Measurements from ENCODE around the gene FLOT1. TPM values are rescaled to one million over a fixed set of nuclear protein-coding genes. Genes with fewer than 3 reads are reported as not detected.

Gene FLOT1
- total and polyA plus RNA-seq, 2 of the 13 experiments (the other 11 are each of a cell fraction or from before 2014, with no cell fraction given), result 82.3 to 130 TPM

- peak; percentile 91 for TF ChIP-seq ZBTB2 (CRISPR knock-in tag; IDR thresholded peaks at IDR 0.05; ENCODE audit: low read depth)
- peak; percentile 98 for TF ChIP-seq ZHX2 (IDR thresholded peaks at IDR 0.05; ENCODE audit: low read depth)
- TF ChIP-seq ZHX2 (CRISPR knock-in tag; IDR thresholded peaks at IDR 0.05; ENCODE audit: borderline replicate concordance), result no peak
- TF ChIP-seq SETDB1 (CRISPR knock-in tag; IDR thresholded peaks at IDR 0.05; ENCODE audit: borderline replicate concordance), result no peak
- peak; percentile 69; the same call in 1 of the 2 replicates for TF ChIP-seq DDIT3 (CRISPR knock-in tag; IDR thresholded peaks at IDR 0.05)
- TF ChIP-seq, protein P1, sequence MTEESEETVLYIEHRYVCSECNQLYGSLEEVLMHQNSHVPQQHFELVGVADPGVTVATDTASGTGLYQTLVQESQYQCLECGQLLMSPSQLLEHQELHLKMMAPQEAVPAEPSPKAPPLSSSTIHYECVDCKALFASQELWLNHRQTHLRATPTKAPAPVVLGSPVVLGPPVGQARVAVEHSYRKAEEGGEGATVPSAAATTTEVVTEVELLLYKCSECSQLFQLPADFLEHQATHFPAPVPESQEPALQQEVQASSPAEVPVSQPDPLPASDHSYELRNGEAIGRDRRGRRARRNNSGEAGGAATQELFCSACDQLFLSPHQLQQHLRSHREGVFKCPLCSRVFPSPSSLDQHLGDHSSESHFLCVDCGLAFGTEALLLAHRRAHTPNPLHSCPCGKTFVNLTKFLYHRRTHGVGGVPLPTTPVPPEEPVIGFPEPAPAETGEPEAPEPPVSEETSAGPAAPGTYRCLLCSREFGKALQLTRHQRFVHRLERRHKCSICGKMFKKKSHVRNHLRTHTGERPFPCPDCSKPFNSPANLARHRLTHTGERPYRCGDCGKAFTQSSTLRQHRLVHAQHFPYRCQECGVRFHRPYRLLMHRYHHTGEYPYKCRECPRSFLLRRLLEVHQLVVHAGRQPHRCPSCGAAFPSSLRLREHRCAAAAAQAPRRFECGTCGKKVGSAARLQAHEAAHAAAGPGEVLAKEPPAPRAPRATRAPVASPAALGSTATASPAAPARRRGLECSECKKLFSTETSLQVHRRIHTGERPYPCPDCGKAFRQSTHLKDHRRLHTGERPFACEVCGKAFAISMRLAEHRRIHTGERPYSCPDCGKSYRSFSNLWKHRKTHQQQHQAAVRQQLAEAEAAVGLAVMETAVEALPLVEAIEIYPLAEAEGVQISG (CRISPR knock-in tag; IDR thresholded peaks at IDR 0.05), result peak; percentile 99
- TF ChIP-seq ZSCAN25 (CRISPR knock-in tag; IDR thresholded peaks at IDR 0.05), result peak; percentile 63; the same call in 1 of the 2 replicates
- TF ChIP-seq, protein P2, sequence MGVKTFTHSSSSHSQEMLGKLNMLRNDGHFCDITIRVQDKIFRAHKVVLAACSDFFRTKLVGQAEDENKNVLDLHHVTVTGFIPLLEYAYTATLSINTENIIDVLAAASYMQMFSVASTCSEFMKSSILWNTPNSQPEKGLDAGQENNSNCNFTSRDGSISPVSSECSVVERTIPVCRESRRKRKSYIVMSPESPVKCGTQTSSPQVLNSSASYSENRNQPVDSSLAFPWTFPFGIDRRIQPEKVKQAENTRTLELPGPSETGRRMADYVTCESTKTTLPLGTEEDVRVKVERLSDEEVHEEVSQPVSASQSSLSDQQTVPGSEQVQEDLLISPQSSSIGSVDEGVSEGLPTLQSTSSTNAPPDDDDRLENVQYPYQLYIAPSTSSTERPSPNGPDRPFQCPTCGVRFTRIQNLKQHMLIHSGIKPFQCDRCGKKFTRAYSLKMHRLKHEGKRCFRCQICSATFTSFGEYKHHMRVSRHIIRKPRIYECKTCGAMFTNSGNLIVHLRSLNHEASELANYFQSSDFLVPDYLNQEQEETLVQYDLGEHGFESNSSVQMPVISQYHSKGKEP (CRISPR knock-in tag; IDR thresholded peaks at IDR 0.05), result peak; percentile 53; the same call in 1 of the 2 replicates
- 0 out of 2 replicates have a peak, but pooled peaks have one; percentile 11 for TF ChIP-seq ZNF660 (CRISPR knock-in tag; IDR thresholded peaks at IDR 0.05; ENCODE audit: borderline replicate concordance, low read depth)
- peak; percentile 93; the same call in 1 of the 2 replicates for TF ChIP-seq RFXANK (CRISPR knock-in tag; IDR thresholded peaks at IDR 0.05)
- TF ChIP-seq SSRP1 (CRISPR knock-in tag; IDR thresholded peaks at IDR 0.05), result peak; percentile 91; the same call in 1 of the 2 replicates
- peak; percentile 98 for TF ChIP-seq KDM2A (CRISPR knock-in tag; IDR thresholded peaks at IDR 0.05; ENCODE audit: borderline replicate concordance, low read depth)
- peak; percentile 81; the same call in 1 of the 2 replicates for TF ChIP-seq PAX8 (CRISPR knock-in tag; IDR thresholded peaks at IDR 0.05; ENCODE audit: borderline replicate concordance)
- TF ChIP-seq, protein P3, sequence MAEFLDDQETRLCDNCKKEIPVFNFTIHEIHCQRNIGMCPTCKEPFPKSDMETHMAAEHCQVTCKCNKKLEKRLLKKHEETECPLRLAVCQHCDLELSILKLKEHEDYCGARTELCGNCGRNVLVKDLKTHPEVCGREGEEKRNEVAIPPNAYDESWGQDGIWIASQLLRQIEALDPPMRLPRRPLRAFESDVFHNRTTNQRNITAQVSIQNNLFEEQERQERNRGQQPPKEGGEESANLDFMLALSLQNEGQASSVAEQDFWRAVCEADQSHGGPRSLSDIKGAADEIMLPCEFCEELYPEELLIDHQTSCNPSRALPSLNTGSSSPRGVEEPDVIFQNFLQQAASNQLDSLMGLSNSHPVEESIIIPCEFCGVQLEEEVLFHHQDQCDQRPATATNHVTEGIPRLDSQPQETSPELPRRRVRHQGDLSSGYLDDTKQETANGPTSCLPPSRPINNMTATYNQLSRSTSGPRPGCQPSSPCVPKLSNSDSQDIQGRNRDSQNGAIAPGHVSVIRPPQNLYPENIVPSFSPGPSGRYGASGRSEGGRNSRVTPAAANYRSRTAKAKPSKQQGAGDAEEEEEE (CRISPR knock-in tag; IDR thresholded peaks at IDR 0.05; ENCODE audit: borderline replicate concordance), result no peak; the same call in 1 of the 2 replicates
Observed at GRCh38 chr6:30717129-30717844, 25.2 kb downstream of the FLOT1 start, which contains the start of gene MDC1 (continued).
